A549 (cell line): ENCODE results near the gene BOK.

ENCODE experiments used
- CBX2 ChIP-seq: fragments of 200-600 bp; sonication (generic); IDR thresholded peaks from 2 replicates; pipeline ENCODE4 v1.6.1; 2016; ENCODE audit warnings: low read depth, mild to moderate bottlenecking, borderline replicate concordance
- CEBPB ChIP-seq, 2 experiments: fragments of >200 bp in 1 of 2; sonication (Bioruptor Twin) in 1 of 2; formaldehyde crosslinking in 1 of 2; IDR thresholded peaks; 2 replicates each; pipeline ENCODE4 v1.6.1; 2012 to 2016
- CHD2 ChIP-seq: fragments of 150-350 bp; IDR thresholded peaks from 2 replicates; pipeline ENCODE4 v1.6.1; 2014; ENCODE audit warnings: low read length; ENCODE audit not compliant: partially characterized antibody
- FOSB ChIP-seq: fragments of 250-450 bp; sonication (Bioruptor Pico); IDR thresholded peaks from 2 replicates; pipeline ENCODE4 v1.5.0; 2020; ENCODE audit warnings: mild to moderate bottlenecking, moderate library complexity
- JUN ChIP-seq, 2 experiments: fragments of >200 bp; sonication (Bioruptor Twin); formaldehyde crosslinking; IDR thresholded peaks; 2 replicates in 1 of 2; 3 replicates in 1 of 2; pipeline ENCODE4 v1.6.1; 2016 to 2017
- JUNB ChIP-seq: fragments of >200 bp; sonication (Bioruptor Twin); formaldehyde crosslinking; IDR thresholded peaks from 2 replicates; pipeline ENCODE4 v1.6.1; 2016
- POLR2A ChIP-seq: IDR thresholded peaks from 2 replicates; pipeline ENCODE4 v1.6.1; 2012; ENCODE audit warnings: mild to moderate bottlenecking, low read length
- POLR2AphosphoS2 ChIP-seq: conservative IDR thresholded peaks from 2 replicates; pipeline ENCODE4 v1.6.1; 2012; ENCODE audit warnings: low read length, improper control_type of control experiment, inconsistent platforms
- RAD21 ChIP-seq, 2 experiments: fragments of >200 bp in 1 of 2; sonication (Bioruptor Twin) in 1 of 2; formaldehyde crosslinking in 1 of 2; IDR thresholded peaks in 1 of 2; conservative IDR thresholded peaks in 1 of 2; 2 replicates in 1 of 2; 3 replicates in 1 of 2; pipeline ENCODE4 v1.6.1; 2012 to 2018; ENCODE audit warnings: inconsistent platforms in 1 of 2
- TF ChIP-seq, protein P1 (sequence below): fragments of >200 bp; sonication (Bioruptor Twin); formaldehyde crosslinking; IDR thresholded peaks from 3 replicates; pipeline ENCODE4 v1.5.1; 2016
- TF ChIP-seq, protein P2 (sequence below): IDR thresholded peaks from 2 replicates; pipeline ENCODE4 v1.6.1; 2012

DNA sequence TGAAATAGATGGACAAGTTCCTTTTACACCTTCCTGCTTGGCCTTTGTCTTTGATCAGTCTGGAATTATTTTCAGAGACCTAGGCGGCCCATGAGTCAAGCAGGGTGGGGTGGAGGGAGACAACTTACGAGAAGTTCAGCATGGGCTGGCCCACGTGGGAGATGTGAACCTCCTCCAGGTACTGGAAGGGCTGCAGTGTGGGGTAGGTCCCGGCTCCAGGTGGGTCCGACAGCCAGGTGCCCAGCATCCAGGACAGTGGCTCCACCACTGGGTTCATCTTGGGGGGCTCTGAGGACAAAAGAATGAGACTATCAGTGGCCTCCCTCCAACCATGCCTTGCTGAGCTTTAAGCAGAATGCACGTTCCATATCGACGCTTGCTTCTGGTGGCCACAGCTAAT is 47.6 kb downstream of the BOK start:
- TF ChIP-seq JUNB (no peak), POLR2AphosphoS2 (no peak), JUN (IDR thresholded peaks at IDR 0.05) (no peak), CHD2 (no peak), FOSB (CRISPR knock-in tag) (no peak), CEBPB (IDR thresholded peaks at IDR 0.05) (no peak), RAD21 (conservative IDR thresholded peaks at IDR 0.05 in 1 of 2, IDR thresholded peaks at IDR 0.05 in 1 of 2) (no peak), POLR2A (no peak), CBX2 (no peak)
- TF ChIP-seq, protein P1, sequence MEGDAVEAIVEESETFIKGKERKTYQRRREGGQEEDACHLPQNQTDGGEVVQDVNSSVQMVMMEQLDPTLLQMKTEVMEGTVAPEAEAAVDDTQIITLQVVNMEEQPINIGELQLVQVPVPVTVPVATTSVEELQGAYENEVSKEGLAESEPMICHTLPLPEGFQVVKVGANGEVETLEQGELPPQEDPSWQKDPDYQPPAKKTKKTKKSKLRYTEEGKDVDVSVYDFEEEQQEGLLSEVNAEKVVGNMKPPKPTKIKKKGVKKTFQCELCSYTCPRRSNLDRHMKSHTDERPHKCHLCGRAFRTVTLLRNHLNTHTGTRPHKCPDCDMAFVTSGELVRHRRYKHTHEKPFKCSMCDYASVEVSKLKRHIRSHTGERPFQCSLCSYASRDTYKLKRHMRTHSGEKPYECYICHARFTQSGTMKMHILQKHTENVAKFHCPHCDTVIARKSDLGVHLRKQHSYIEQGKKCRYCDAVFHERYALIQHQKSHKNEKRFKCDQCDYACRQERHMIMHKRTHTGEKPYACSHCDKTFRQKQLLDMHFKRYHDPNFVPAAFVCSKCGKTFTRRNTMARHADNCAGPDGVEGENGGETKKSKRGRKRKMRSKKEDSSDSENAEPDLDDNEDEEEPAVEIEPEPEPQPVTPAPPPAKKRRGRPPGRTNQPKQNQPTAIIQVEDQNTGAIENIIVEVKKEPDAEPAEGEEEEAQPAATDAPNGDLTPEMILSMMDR, result no peak
- TF ChIP-seq, protein P2, sequence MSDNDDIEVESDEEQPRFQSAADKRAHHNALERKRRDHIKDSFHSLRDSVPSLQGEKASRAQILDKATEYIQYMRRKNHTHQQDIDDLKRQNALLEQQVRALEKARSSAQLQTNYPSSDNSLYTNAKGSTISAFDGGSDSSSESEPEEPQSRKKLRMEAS, result no peak
